SHP77 (cell line): ENCODE results near the gene L3MBTL4.
"Not testable (repeated sequence)": the region's sequence is repeated elsewhere in the genome, so short reads cannot be mapped to it uniquely, and the experiment has no call there.

ENCODE experiments used
- DNase-seq, 2 experiments: peaks; one replicate each; lab custom pipeline; 2025; lab: John Stamatoyannopoulos, UW

The L3MBTL4 gene

GRCh38 chr18:6185782-6186181 lies 228.9 kb downstream of the L3MBTL4 start:
- DNase-seq: not testable (repeated sequence)

GRCh38 chr18:6174983-6175745 lies 239.5 kb downstream of the L3MBTL4 start:
- no peak for DNase-seq

- no peak for DNase-seq
Observed at GRCh38 chr18:6170604-6171003, 244.1 kb downstream of the L3MBTL4 start.

- DNase-seq: no peak
Observed at GRCh38 chr18:6161549-6161948, 253.2 kb downstream of the L3MBTL4 start.

- no peak for DNase-seq
Observed at GRCh38 chr18:6159426-6159825, 255.3 kb downstream of the L3MBTL4 start.

- DNase-seq: no peak
Observed at GRCh38 chr18:6158958-6159357, 255.8 kb downstream of the L3MBTL4 start.

GRCh38 chr18:6156446-6156845 lies 258.3 kb downstream of the L3MBTL4 start:
- no peak for DNase-seq

- DNase-seq: no peak
Observed at GRCh38 chr18:6155707-6156106, 259.0 kb downstream of the L3MBTL4 start.

GRCh38 chr18:6150430-6150829 lies 264.3 kb downstream of the L3MBTL4 start:
- no peak for DNase-seq

- no peak for DNase-seq
Observed at GRCh38 chr18:6146307-6146661, 268.4 kb downstream of the L3MBTL4 start.

GRCh38 chr18:6145645-6146306 lies 268.9 kb downstream of the L3MBTL4 start:
- no peak for DNase-seq

GRCh38 chr18:6139007-6139406 lies 275.7 kb downstream of the L3MBTL4 start:
- DNase-seq: no peak

- not testable (repeated sequence) for DNase-seq
Observed at GRCh38 chr18:6135901-6136300, 278.8 kb downstream of the L3MBTL4 start.

- DNase-seq: not testable (repeated sequence)
Observed at GRCh38 chr18:6135029-6135428, 279.7 kb downstream of the L3MBTL4 start.

GRCh38 chr18:6132751-6133368 lies 281.9 kb downstream of the L3MBTL4 start:
- DNase-seq: no peak

- DNase-seq: no peak
Observed at GRCh38 chr18:6120820-6121279, 293.9 kb downstream of the L3MBTL4 start.

GRCh38 chr18:6119761-6120160 lies 294.9 kb downstream of the L3MBTL4 start:
- no peak for DNase-seq

GRCh38 chr18:6118080-6118479 lies 296.6 kb downstream of the L3MBTL4 start:
- no peak for DNase-seq

GRCh38 chr18:6115710-6116109 lies 299.0 kb downstream of the L3MBTL4 start:
- no peak for DNase-seq

GRCh38 chr18:6113650-6114049 lies 301.1 kb downstream of the L3MBTL4 start:
- DNase-seq: no peak

- DNase-seq: no peak
Observed at GRCh38 chr18:6111726-6112125, 303.0 kb downstream of the L3MBTL4 start.

- DNase-seq: no peak
Observed at GRCh38 chr18:6109743-6110142, 305.0 kb downstream of the L3MBTL4 start.

- DNase-seq: peak; percentile 60 to 72
Observed at GRCh38 chr18:6107794-6108193, 306.9 kb downstream of the L3MBTL4 start.
